ENCODE results near the gene ACOXL. TPM values are rescaled to one million over a fixed set of nuclear protein-coding genes. Genes with fewer than 3 reads are reported as not detected.

ACOXL gene
- total RNA-seq, 2 experiments from 2014 or later = 0.20 to 0.96 TPM

GRCh38 chr2:110796716-110797301 lies 64.4 kb downstream of the ACOXL start:
- CTCF ChIA-PET = no interaction called here

GRCh38 chr2:110799376-110799775 lies 67.0 kb downstream of the ACOXL start:
- H3K36me3 Mint-ChIP-seq = no peaks in the 10 kb centered on the region
- CTCF ChIA-PET = no interaction called here
- peaks cover 78% of the 10 kb centered on the region for H3K27me3 Mint-ChIP-seq
- no peaks in the 10 kb centered on the region for H3K9me3 Mint-ChIP-seq (ENCODE audit: low read depth)
- DNase-seq = no peak
- H3K4me3 Mint-ChIP-seq = no peak overlapping the region
- ATAC-seq = no peak
- no peak overlapping the region for H3K27ac Mint-ChIP-seq
- H3K4me1 Mint-ChIP-seq = peaks cover 2% of the 10 kb centered on the region

More at GRCh38 chr2:110796716-110797301, 64.4 kb downstream of the ACOXL start:
- no peak overlapping the region for H3K4me3 Mint-ChIP-seq
- H3K27ac Mint-ChIP-seq = no peak overlapping the region
- H3K4me1 Mint-ChIP-seq = no peaks in the 10 kb centered on the region
- DNase-seq (no peak), ATAC-seq (no peak)
- no peaks in the 10 kb centered on the region for H3K9me3 Mint-ChIP-seq (ENCODE audit: low read depth)
- peaks cover 79% of the 10 kb centered on the region for H3K27me3 Mint-ChIP-seq
- H3K36me3 Mint-ChIP-seq = no peaks in the 10 kb centered on the region

DNA sequence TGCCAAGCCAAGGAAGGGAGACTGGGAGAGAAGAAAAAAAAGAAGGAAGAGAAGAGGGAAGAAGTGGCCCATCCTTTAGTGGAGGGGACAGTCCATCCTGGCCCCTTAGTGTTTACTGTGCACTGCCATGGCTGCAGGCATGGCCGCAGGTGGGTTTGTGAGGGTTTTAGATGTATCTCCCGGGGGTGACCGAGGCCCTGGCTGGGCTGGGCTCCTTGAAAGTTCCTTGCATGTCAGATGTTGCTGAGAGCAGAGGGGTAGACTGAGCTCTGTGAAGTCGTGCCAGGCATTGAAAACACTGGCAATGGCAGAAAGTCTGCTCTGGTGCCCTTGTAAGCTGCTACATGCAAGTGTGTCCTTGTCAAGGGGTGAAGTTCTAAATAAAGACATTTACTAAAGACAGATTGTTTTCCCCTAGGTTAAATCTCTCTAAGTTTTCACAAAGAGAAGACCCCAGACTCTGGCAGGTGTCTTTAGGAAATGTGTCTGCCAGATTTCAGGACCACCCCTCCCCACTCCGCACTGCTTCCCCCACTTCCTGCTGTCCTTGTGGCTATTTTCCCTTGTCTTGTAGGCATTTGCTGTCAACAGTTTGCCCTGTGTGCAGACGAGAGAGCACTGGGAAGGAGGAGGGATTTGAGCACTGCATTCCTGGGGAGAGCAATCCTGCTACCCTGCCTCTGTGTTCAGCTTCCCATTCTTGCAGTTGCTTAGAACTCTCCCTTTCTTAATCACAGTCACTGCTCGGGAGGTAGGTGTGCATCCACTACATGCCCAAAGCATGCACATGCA lies 68.4 kb downstream of the ACOXL start:
- Mint-ChIP-seq H3K9me3 (ENCODE audit: low read depth) (no peaks in the 10 kb centered on the region), H3K4me1 (peaks cover 15% of the 10 kb centered on the region), H3K4me3 (no peak overlapping the region), H3K36me3 (peaks cover 1% of the 10 kb centered on the region), H3K27ac (no peak overlapping the region), H3K27me3 (peaks cover 71% of the 10 kb centered on the region)
- no peak for ATAC-seq
- CTCF ChIA-PET = no interaction called here
- no peak for DNase-seq

- no peak for DNase-seq
- no peak for ATAC-seq
- no peaks in the 10 kb centered on the region for H3K9me3 Mint-ChIP-seq (ENCODE audit: low read depth)
- H3K36me3 Mint-ChIP-seq = peaks cover 1% of the 10 kb centered on the region
- CTCF ChIA-PET = no interaction called here
- H3K27me3 Mint-ChIP-seq = peaks cover 68% of the 10 kb centered on the region
- peaks cover 15% of the 10 kb centered on the region for H3K4me1 Mint-ChIP-seq
- no peak overlapping the region for H3K27ac Mint-ChIP-seq
- H3K4me3 Mint-ChIP-seq = no peak overlapping the region
Measured at GRCh38 chr2:110802208-110802932, 70.0 kb downstream of the ACOXL start.

- peaks cover 15% of the 10 kb centered on the region for H3K4me1 Mint-ChIP-seq
- no peaks in the 10 kb centered on the region for H3K9me3 Mint-ChIP-seq (ENCODE audit: low read depth)
- peaks cover 1% of the 10 kb centered on the region for H3K36me3 Mint-ChIP-seq
- H3K27ac Mint-ChIP-seq = no peak overlapping the region
- ATAC-seq (no peak), DNase-seq (no peak)
- peaks cover 68% of the 10 kb centered on the region for H3K27me3 Mint-ChIP-seq
- CTCF ChIA-PET = no interaction called here
- H3K4me3 Mint-ChIP-seq = no peak overlapping the region
Measured at GRCh38 chr2:110804433-110804832, 72.1 kb downstream of the ACOXL start.

GRCh38 chr2:110804915-110805314 lies 72.5 kb downstream of the ACOXL start:
- Mint-ChIP-seq H3K27me3 (peaks cover 65% of the 10 kb centered on the region), H3K4me1 (peaks cover 15% of the 10 kb centered on the region), H3K36me3 (peaks cover 1% of the 10 kb centered on the region), H3K27ac (no peak overlapping the region), H3K4me3 (no peak overlapping the region), H3K9me3 (ENCODE audit: low read depth) (no peaks in the 10 kb centered on the region)
- peak; percentile 88 for ATAC-seq
- peak; percentile 63 for DNase-seq
- CTCF ChIA-PET = interaction anchor here (1.0 kb wide), 1 partner anchor 54 kb away, joined by 3 read pairs; no protein-coding TSS in a partner anchor

GRCh38 chr2:110805894-110806452 lies 73.6 kb downstream of the ACOXL start:
- Mint-ChIP-seq H3K27ac (no peak overlapping the region), H3K27me3 (peaks cover 63% of the 10 kb centered on the region), H3K4me1 (peaks cover 15% of the 10 kb centered on the region), H3K36me3 (peaks cover 1% of the 10 kb centered on the region), H3K9me3 (ENCODE audit: low read depth) (no peaks in the 10 kb centered on the region), H3K4me3 (no peak overlapping the region)
- CTCF ChIA-PET = no interaction called here
- ATAC-seq = no peak
- DNase-seq = no peak

DNA sequence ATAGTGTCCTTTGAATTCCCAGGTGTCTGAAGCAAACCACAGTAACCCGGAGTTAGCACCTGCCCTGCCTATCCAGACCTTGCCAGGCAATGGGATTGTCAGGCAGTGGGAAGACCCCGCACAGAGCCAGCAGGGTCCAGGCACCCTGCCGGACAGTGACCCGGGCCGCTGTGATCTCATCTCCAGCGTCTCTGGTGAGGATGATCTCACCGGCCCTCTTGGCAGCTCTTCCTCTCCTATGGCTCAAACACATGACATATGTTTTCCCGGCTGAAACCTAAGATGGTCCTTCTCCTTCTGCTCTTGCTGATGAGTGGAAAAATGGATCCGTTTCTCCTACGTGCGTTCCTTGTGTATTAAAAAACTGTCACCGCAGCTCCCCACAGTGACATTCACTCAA lies 75.1 kb downstream of the ACOXL start:
- DNase-seq (no peak), ATAC-seq (no peak)
- Mint-ChIP-seq H3K36me3 (peaks cover 1% of the 10 kb centered on the region), H3K27ac (no peak overlapping the region), H3K4me1 (peaks cover 20% of the 10 kb centered on the region), H3K27me3 (peaks cover 68% of the 10 kb centered on the region), H3K9me3 (ENCODE audit: low read depth) (no peaks in the 10 kb centered on the region), H3K4me3 (no peak overlapping the region)
- CTCF ChIA-PET = no interaction called here

- CTCF ChIA-PET = interaction anchor here (1.1 to 2.9 kb wide), 3 partner anchors 17 to 50 kb away, joined by 3 to 8 read pairs (median 7); no protein-coding TSS in a partner anchor
- Mint-ChIP-seq H3K27ac (no peak overlapping the region), H3K9me3 (ENCODE audit: low read depth) (no peaks in the 10 kb centered on the region), H3K36me3 (no peaks in the 10 kb centered on the region), H3K4me3 (no peak overlapping the region), H3K27me3 (peaks cover 58% of the 10 kb centered on the region), H3K4me1 (peaks cover 8% of the 10 kb centered on the region)
- ATAC-seq = no peak
- DNase-seq = no peak
Measured at GRCh38 chr2:110810404-110810803, 78.0 kb downstream of the ACOXL start.

DNA sequence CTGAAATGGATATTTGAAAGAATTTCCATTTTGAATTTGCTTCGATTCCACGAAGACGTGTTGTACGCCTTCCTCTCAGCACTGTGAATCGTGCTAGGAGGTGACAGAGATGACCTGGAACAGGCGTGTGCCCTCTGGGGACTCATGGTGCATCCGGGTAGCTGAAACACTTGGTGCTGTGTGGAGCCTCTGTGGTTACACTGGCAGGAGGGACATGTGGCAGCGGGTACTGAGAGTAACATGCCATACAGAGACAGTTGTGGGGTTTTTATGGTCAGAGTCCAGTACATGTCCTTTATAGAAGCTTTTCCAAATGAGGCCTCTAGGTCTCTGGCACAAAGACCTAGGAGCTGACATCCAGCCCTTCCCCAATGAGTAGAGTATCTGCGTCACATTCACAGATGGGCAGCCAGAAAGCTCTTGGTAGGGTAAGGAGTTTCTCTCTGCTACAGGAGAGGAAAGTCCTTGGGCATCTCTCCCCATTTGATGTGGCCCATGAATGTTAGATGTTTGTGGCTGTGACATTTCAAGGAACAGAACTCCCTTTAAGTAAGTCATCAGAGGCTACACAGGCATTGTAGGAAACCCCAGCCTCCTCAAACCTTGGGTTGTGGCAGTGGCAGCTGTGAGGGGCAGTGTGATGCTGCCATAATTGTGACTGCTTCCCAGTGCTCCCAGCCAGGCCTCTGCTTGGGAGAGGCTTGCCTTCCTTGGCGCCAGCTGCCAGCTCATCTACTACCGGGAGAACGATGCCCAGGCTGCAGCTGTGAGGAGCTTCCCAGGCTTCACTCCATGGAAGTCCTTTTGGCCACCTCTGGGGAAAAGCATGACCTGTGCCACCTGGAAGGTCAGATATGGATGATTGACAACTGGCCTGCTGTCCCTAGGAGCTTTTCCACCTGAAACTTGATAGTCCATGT lies 80.6 kb downstream of the ACOXL start:
- CTCF ChIA-PET = interaction anchor here (0.7 to 3.4 kb wide), 22 partner anchors 15 to 889 kb away, joined by 3 to 35 read pairs (median 4); partner anchors contain the start of gene BCL2L11
- no peaks in the 10 kb centered on the region for H3K36me3 Mint-ChIP-seq
- ATAC-seq (no peak), DNase-seq (no peak)
- H3K4me3 Mint-ChIP-seq = no peak overlapping the region
- no peak overlapping the region for H3K27ac Mint-ChIP-seq
- peaks cover 58% of the 10 kb centered on the region for H3K27me3 Mint-ChIP-seq
- no peaks in the 10 kb centered on the region for H3K9me3 Mint-ChIP-seq (ENCODE audit: low read depth)
- H3K4me1 Mint-ChIP-seq = peaks cover 5% of the 10 kb centered on the region

DNA sequence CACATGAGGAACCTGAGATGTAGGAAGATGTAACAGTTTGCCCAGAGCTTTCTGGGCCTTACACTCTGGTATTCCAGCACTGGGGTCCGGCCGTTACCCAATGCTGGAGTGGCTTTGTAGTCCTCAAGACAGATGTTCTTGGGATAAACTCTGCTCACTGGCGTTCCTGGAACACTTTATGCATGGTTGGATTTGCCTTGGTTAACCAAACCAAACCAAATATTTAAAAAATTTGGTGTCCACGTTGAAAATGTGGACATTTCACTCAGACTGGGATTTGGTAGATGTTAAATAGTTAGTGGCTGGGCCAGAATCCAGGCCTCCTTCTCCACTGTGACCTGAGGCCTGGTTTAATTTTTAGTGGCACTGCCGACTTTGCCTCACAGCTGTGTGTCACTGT lies 81.5 kb downstream of the ACOXL start:
- CTCF ChIA-PET = interaction anchor here (1.0 to 3.4 kb wide), 6 partner anchors 14 to 303 kb away, joined by 3 to 35 read pairs (median 4); no protein-coding TSS in a partner anchor
- Mint-ChIP-seq H3K27me3 (peaks cover 56% of the 10 kb centered on the region), H3K9me3 (ENCODE audit: low read depth) (no peaks in the 10 kb centered on the region), H3K27ac (no peak overlapping the region), H3K4me3 (no peak overlapping the region), H3K4me1 (peaks cover 5% of the 10 kb centered on the region), H3K36me3 (no peaks in the 10 kb centered on the region)
- no peak for DNase-seq
- ATAC-seq = no peak

DNA sequence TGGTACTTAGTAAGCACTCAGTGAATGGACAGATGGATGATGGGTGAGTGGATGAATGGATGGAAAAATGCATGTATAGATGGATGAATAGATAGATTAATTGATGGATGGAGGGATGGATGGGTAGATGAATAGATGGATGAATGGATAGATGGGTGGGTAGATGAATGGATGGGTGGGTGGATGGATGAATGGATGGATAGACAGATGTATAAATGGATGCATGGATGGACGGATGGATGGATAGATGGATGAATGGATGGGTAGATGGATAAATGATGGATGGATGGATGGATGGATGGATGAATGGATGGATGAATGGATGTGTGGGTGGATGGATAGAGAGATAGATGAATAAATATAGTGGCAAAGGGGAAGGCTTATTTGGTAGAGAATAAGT lies 83.6 kb downstream of the ACOXL start:
- CTCF ChIA-PET = no interaction called here
- no peak overlapping the region for H3K27ac Mint-ChIP-seq
- no peak for ATAC-seq

More for the DNA sequence above, 83.6 kb downstream of the ACOXL start:
- DNase-seq = no peak
- Mint-ChIP-seq H3K27me3 (peaks cover 64% of the 10 kb centered on the region), H3K9me3 (ENCODE audit: low read depth) (no peaks in the 10 kb centered on the region), H3K4me3 (no peak overlapping the region), H3K4me1 (peaks cover 9% of the 10 kb centered on the region), H3K36me3 (no peaks in the 10 kb centered on the region)

Measured in activated CD8-positive, alpha-beta memory T cell treated with anti-CD3 and anti-CD28 coated beads, Interleukin-2, amount 10 ng/mL, durations not matched to agents 7 days and 5 days (primary cell).